ENCODE results near the gene ERCC5. TPM values are rescaled to one million over a fixed set of nuclear protein-coding genes. Genes with fewer than 3 reads are reported as not detected.

ERCC5 gene
- total and polyA plus RNA-seq, 2 of the 8 experiments (the other 6 are each of a cell fraction or from before 2014, with no cell fraction given) = 3.8 to 24.4 TPM

GRCh38 chr13:102799426-102800144, 46.2 kb upstream of the ERCC5 start:
- Histone ChIP-seq H3K4me3 (ENCODE audit: extremely low read depth in 1 of 4, insufficient read depth in 2 of 4, low read depth in 3 of 4, low read length in 4 of 4) (peak overlapping the region; percentile 65 to 87 (median 83)), H3K9ac (replicated peaks in 1 of 4; ENCODE audit: extremely low read depth in 1 of 4, low read depth in 3 of 4, low read length in 3 of 4) (peak overlapping the region in 2 of 4 experiments; percentile 8 to 31; a peak in 1 of 7 replicates), H4K91ac (replicated peaks; ENCODE audit: insufficient read length, low read length) (no peak overlapping the region), H3K4ac (replicated peaks; ENCODE audit: insufficient read length, low read depth, low read length) (no peak overlapping the region), H3K79me1 (ENCODE audit: low read depth, low read length) (no peaks in the 10 kb centered on the region), H2BK12ac (ENCODE audit: low read depth, low read length) (no peak overlapping the region), H4K8ac (ENCODE audit: extremely low read depth, insufficient read depth, low read length) (peak overlapping the region; percentile 9; the same call in 1 of the 2 replicates), H2AK5ac (ENCODE audit: low read depth, low read length) (no peak overlapping the region), H2BK5ac (ENCODE audit: low read depth, low read length) (no peak overlapping the region), H3K4me2 (ENCODE audit: insufficient read depth in 1 of 2, low read depth in 2 of 2, low read length in 2 of 2) (peak overlapping the region; percentile 80 to 93), H3K9me3 (ENCODE audit: insufficient read depth in 2 of 2, low read depth in 1 of 2, low read length in 1 of 2) (no peaks in the 10 kb centered on the region), H2BK15ac (ENCODE audit: low read length) (no peak overlapping the region), H3K18ac (ENCODE audit: extremely low read depth, low read length) (no peak overlapping the region), H3K27me3 (replicated peaks in 1 of 4; ENCODE audit: control insufficient read depth in 3 of 4, extremely low read depth in 1 of 4, insufficient read depth in 3 of 4, low read length in 3 of 4) (peaks cover 0 to 11% (median 8%) of the 10 kb centered on the region in 4 experiments; a peak in 6 of 7 replicates), H2BK20ac (ENCODE audit: low read length) (no peak overlapping the region), H2AFZ (ENCODE audit: low read length) (peak overlapping the region; percentile 99; the same call in 1 of the 2 replicates), H3K4me1 (replicated peaks in 1 of 4; ENCODE audit: control insufficient read depth in 3 of 4, insufficient read depth in 4 of 4, low read length in 3 of 4) (0 out of 7 replicates have a peak, but pooled peaks cover 0 to under 1% (median 0%) of the 10 kb centered on the region in 4 experiments), H3K36me3 (ENCODE audit: control insufficient read depth in 2 of 4, insufficient read depth in 4 of 4, low read length in 3 of 4) (no peaks in the 10 kb centered on the region), H2BK120ac (replicated peaks; ENCODE audit: low read depth, low read length) (no peak overlapping the region), H3K23me2 (ENCODE audit: low read depth, low read length) (peaks cover 16% of the 10 kb centered on the region; the same call in 1 of the 2 replicates), H4K20me1 (replicated peaks in 1 of 2; ENCODE audit: control insufficient read depth in 1 of 2, insufficient read depth in 2 of 2, low read length in 2 of 2) (no peaks in the 10 kb centered on the region), H4K5ac (ENCODE audit: insufficient read length, low read depth, low read length) (no peak overlapping the region), H3K27ac (ENCODE audit: low read depth, low read length) (no peak overlapping the region), H3K56ac (replicated peaks; ENCODE audit: insufficient read length, low read depth, low read length) (no peak overlapping the region), H3K79me2 (ENCODE audit: control insufficient read depth in 1 of 2, insufficient read depth in 2 of 2, low read length in 2 of 2) (no peaks in the 10 kb centered on the region), H3K23ac (ENCODE audit: insufficient read length) (no peak overlapping the region), H3K14ac (ENCODE audit: insufficient read length) (no peak overlapping the region)
- no peak for FAIRE-seq
- TF ChIP-seq SAP30 (IDR thresholded peaks at IDR 0.05; ENCODE audit: insufficient read depth, insufficient replicate concordance, low read length) = peak; percentile 6
- no peak for TF ChIP-seq KDM5A (IDR thresholded peaks at IDR 0.05; ENCODE audit: low read length)
- no peak for TF ChIP-seq JUND (IDR thresholded peaks at IDR 0.05; ENCODE audit: low read length)
- peak; percentile 87 for TF ChIP-seq KDM4A (IDR thresholded peaks at IDR 0.05; ENCODE audit: low read depth, low read length, severe bottlenecking)
- TF ChIP-seq HDAC2 (IDR thresholded peaks at IDR 0.05; ENCODE audit: borderline replicate concordance in 1 of 2, low read depth in 2 of 2, low read length in 2 of 2) = 0 out of 4 replicates have a peak, but pooled peaks of 1 of the 2 experiments have one; percentile 24
- no peak for TF ChIP-seq SP2 (IDR thresholded peaks at IDR 0.05; ENCODE audit: low read length)
- 0 out of 2 replicates have a peak, but pooled peaks have one; percentile 31 for TF ChIP-seq PHF8 (conservative IDR thresholded peaks at IDR 0.05; ENCODE audit: low read depth, low read length)
- ChIA-PET CTCF (ENCODE audit: partially characterized antibody) (interaction anchor here (0.7 to 3.0 kb wide), 17 partner anchors 9 to 208 kb away, joined by 3 to 28 read pairs (median 4); partner anchors contain the start of genes ERCC5 and TEX30), POLR2A (ENCODE audit: partially characterized antibody) (interaction anchor here (1.4 to 2.2 kb wide), 2 partner anchors 26 to 47 kb away, joined by 7 to 12 read pairs; partner anchors contain the start of genes ERCC5 and TEX30)
- no peak for DNase-seq (ENCODE audit: low read depth in 1 of 2, low spot score in 2 of 2)
- 3% methylated on average over 21 of the region's 69 CpGs; no CpG with 5 or more reads in 1 of the 2 experiments for WGBS, 2 experiments (ENCODE audit: extremely low coverage in 1 of 2, insufficient coverage in 1 of 2, insufficient read length in 1 of 2, insufficient replicate concordance in 2 of 2, low coverage in 1 of 2, low lambda C conversion rate in 2 of 2, missing lambda C conversion rate in 1 of 2)
